OCI-LY7 (cell line): Measurements from ENCODE around the gene DMXL1. TPM values are rescaled to one million over a fixed set of nuclear protein-coding genes. Genes with fewer than 3 reads are reported as not detected.

ENCODE experiments used
- BruUV-seq: library from RNA; stranded (reverse); fragments of 400-500 nt; replicated peaks from 2 replicates; lab custom pipeline; 2021; lab: Mats Ljungman, UMichigan
- CTCF ChIA-PET: fragments of 300-600 bp; sonication (Branson Sonifier 250); formaldehyde crosslinking; loops from one replicate; lab custom pipeline; 2022; ENCODE audit warnings: antibody characterized with exemption; ENCODE audit not compliant: unreplicated experiment; lab: Charles Lee
- POLR2A ChIA-PET: fragments of 300-600 bp; sonication (Branson Sonifier 250); formaldehyde crosslinking; loops from one replicate; lab custom pipeline; 2022; ENCODE audit warnings: antibody characterized with exemption; lab: Charles Lee
- DNase-seq: peaks from one replicate; pipeline ENCODE4 v3.0.0-alpha.2; 2015; ENCODE audit warnings: low spot score
- H2AFZ ChIP-seq: fragments of 200-600 bp; sonication (generic), shearing (Covaris generic); 2 replicates; pipeline ENCODE4 v1.6.1; 2014; ENCODE audit warnings: mild to moderate bottlenecking, antibody characterized with exemption, low read length, moderate library complexity
- H3K27ac ChIP-seq: fragments of 200-600 bp; sonication (generic); 2 replicates; pipeline ENCODE4 v1.5.1; 2014; ENCODE audit warnings: mixed run types, low read depth, mild to moderate bottlenecking, moderate library complexity, low read length, inconsistent platforms; ENCODE audit not compliant: poor library complexity, severe bottlenecking
- H3K36me3 ChIP-seq: fragments of 200-600 bp; sonication (generic); 2 replicates; pipeline ENCODE4 v1.6.1; 2014; ENCODE audit warnings: mild to moderate bottlenecking, antibody characterized with exemption, low read length, moderate library complexity, mixed read lengths; ENCODE audit not compliant: insufficient read depth
- H3K4me1 ChIP-seq: fragments of 200-600 bp; sonication (generic); 2 replicates; pipeline ENCODE4 v1.5.1; 2014; ENCODE audit warnings: mild to moderate bottlenecking, low read length; ENCODE audit not compliant: insufficient read depth, poor library complexity, severe bottlenecking
- H3K4me2 ChIP-seq: fragments of 200-600 bp; sonication (generic); 2 replicates; pipeline ENCODE4 v1.6.1; 2014; ENCODE audit warnings: mild to moderate bottlenecking, low read length
- H3K4me3 ChIP-seq: fragments of 200-600 bp; sonication (generic); 2 replicates; pipeline ENCODE4 v1.5.1; 2014; ENCODE audit warnings: mild to moderate bottlenecking, low read depth, low read length; ENCODE audit not compliant: poor library complexity, severe bottlenecking
- H3K79me2 ChIP-seq: fragments of 200-600 bp; sonication (generic); 2 replicates; pipeline ENCODE4 v1.6.1; 2016; ENCODE audit warnings: low read depth, mild to moderate bottlenecking, low read length, moderate library complexity, mixed read lengths; ENCODE audit not compliant: insufficient read depth
- H3K9me2 ChIP-seq: fragments of 200-600 bp; sonication (generic); 2 replicates; pipeline ENCODE4 v1.6.1; 2016; ENCODE audit warnings: mild to moderate bottlenecking, low read length, mixed read lengths; ENCODE audit not compliant: insufficient read depth
- H3K9me3 ChIP-seq: fragments of 200-600 bp; sonication (generic); 2 replicates; pipeline ENCODE4 v1.6.1; 2014; ENCODE audit warnings: mild to moderate bottlenecking, mixed run types, low read length, mixed read lengths
- H4K20me1 ChIP-seq: fragments of 200-600 bp; sonication (generic); 2 replicates; pipeline ENCODE4 v1.6.1; 2014; ENCODE audit warnings: mild to moderate bottlenecking, antibody characterized with exemption, low read length, moderate library complexity, mixed read lengths; ENCODE audit not compliant: insufficient read depth
- EZH2phosphoT487 ChIP-seq: fragments of 200-600 bp; sonication (generic); IDR thresholded peaks from 2 replicates; pipeline ENCODE4 v1.6.1; 2018; ENCODE audit warnings: low read depth, borderline replicate concordance, mild to moderate bottlenecking, mixed run types, antibody characterized with exemption, low read length, moderate library complexity, mixed read lengths
- intact Hi-C: fragments of 100-400 bp; cut with micrococcal nuclease; formaldehyde crosslinking; loops from one replicate; pipeline ENCODE4 v1.10.0; 2022; ENCODE audit not compliant: unreplicated experiment
- total RNA-seq, 2 experiments: library from RNA; depleted of rRNA in 1 of 2; stranded (reverse); fragments of >200 nt in 1 of 2; shearing (Covaris generic) in 1 of 2; gene quantifications; 2 replicates each; pipeline ENCODE4 v1.2.3, GENCODE V29; 2014 to 2022
- TF ChIP-seq, protein P1 (sequence below): fragments of 200-600 bp; sonication (generic); conservative IDR thresholded peaks from 2 replicates; pipeline ENCODE4 v1.5.1; 2014; ENCODE audit warnings: mild to moderate bottlenecking, antibody characterized with exemption, low read length, moderate library complexity, mixed read lengths

Gene DMXL1
- total RNA-seq, 2 experiments from 2014 or later = 76.6 to 79.4 TPM

DNA sequence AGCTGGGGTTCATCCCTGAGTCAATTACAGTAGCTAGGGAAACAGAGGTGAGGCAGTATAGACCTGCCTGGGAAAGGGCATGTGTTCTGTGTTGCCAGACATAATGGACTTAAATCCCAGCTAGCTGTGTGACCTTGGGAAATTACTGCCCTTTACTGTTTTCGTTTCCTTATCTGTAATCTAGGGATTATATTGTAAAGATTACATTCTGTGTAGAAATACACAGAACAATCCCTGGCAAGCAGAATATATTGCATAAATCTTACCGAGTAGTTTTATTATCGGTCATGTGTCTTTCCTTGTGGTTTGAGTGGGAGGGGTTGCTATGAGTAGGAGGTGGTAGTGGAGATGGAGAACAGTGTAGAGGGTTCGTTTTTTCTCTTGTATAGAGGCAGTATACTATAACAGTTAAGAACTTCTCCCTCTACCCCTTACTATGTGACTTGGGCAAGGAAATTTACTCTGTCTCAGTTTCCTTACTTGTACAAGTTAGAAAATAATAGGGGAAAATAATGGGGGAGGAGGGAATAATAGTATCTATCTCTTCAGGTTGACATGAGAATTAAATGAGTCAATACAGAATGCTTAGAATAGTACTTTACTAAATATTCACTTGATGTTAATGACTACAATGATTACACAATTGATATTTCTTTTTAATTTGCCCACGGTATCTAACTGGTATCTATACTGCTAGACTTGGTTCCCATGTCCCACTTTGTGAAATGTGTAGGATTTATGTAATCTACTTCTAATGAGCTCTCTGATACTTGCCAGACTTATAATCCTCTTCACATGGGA is 7.1 kb upstream of the DMXL1 start:
- Histone ChIP-seq H3K4me3 (no peak overlapping the region), H3K9me3 (no peaks in the 10 kb centered on the region), H3K79me2 (no peaks in the 10 kb centered on the region), H3K36me3 (no peaks in the 10 kb centered on the region), H2AFZ (peak overlapping the region; percentile 45; the same call in 1 of the 2 replicates), H3K27ac (no peak overlapping the region), H3K4me1 (peaks cover 8% of the 10 kb centered on the region), H3K9me2 (no peaks in the 10 kb centered on the region), H4K20me1 (no peaks in the 10 kb centered on the region), H3K4me2 (no peak overlapping the region)
- DNase-seq = no peak
- no peak for TF ChIP-seq EZH2phosphoT487
- TF ChIP-seq, protein P1, sequence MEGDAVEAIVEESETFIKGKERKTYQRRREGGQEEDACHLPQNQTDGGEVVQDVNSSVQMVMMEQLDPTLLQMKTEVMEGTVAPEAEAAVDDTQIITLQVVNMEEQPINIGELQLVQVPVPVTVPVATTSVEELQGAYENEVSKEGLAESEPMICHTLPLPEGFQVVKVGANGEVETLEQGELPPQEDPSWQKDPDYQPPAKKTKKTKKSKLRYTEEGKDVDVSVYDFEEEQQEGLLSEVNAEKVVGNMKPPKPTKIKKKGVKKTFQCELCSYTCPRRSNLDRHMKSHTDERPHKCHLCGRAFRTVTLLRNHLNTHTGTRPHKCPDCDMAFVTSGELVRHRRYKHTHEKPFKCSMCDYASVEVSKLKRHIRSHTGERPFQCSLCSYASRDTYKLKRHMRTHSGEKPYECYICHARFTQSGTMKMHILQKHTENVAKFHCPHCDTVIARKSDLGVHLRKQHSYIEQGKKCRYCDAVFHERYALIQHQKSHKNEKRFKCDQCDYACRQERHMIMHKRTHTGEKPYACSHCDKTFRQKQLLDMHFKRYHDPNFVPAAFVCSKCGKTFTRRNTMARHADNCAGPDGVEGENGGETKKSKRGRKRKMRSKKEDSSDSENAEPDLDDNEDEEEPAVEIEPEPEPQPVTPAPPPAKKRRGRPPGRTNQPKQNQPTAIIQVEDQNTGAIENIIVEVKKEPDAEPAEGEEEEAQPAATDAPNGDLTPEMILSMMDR = no peak
- intact Hi-C loops = no loop called here
- no TSS peak for BruUV-seq
- ChIA-PET POLR2A (interaction anchor here (0.8 to 1.3 kb wide), 5 partner anchors 9 to 31 kb away, joined by 3 to 6 read pairs (median 4); no protein-coding TSS in a partner anchor), CTCF (no interaction called here)

DNA sequence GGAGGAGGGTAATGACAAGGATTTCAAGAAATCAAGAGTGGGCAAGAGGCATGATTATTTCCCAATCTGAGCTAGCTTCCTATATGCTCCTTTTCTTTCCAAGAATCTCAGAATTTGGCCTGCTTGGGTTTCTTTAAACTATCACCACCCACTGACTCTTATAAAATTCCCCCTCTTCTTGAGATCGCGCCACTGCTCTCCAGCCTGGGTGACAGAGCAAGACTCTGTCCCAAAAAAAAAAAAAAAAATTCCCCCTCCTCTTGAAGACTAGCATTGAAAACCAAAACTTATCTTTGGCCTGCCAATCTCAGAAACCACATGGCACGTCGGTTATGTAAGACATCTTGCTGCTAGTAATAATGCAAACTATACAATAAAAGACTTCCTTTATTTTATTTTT is 3.4 kb upstream of the DMXL1 start:
- no peaks in the 10 kb centered on the region for H3K9me2 ChIP-seq
- H3K79me2 ChIP-seq = peaks cover 18% of the 10 kb centered on the region
- H4K20me1 ChIP-seq = no peaks in the 10 kb centered on the region
- H3K36me3 ChIP-seq = no peaks in the 10 kb centered on the region
- no peaks in the 10 kb centered on the region for H3K9me3 ChIP-seq
- POLR2A ChIA-PET = no interaction called here
- CTCF ChIA-PET = no interaction called here
- peaks cover 15% of the 10 kb centered on the region for H3K4me1 ChIP-seq
- TF ChIP-seq, protein P1 = no peak
- no peak for TF ChIP-seq EZH2phosphoT487
- no TSS peak for BruUV-seq
- H3K4me2 ChIP-seq = no peak overlapping the region
- no peak overlapping the region for H3K4me3 ChIP-seq
- no peak overlapping the region for H3K27ac ChIP-seq
- DNase-seq = no peak
- intact Hi-C loops = no loop called here
- H2AFZ ChIP-seq = no peak overlapping the region

DNA sequence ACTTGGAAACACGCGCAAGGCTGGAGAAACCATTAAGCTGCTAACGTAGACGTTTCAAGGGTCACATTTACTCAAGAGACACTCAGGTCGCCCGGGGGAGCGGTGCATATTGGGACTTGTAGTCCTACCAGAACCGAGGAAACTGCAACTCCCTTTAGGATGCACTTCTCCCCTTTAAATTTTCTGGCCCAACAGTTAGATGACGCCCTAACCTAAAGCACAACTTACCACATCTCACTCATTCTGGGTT is 384 bp upstream of the DMXL1 start:
- Histone ChIP-seq H3K4me1 (peaks cover 24% of the 10 kb centered on the region), H3K9me3 (no peaks in the 10 kb centered on the region), H3K27ac (peak overlapping the region; percentile 84), H3K79me2 (peaks cover 48% of the 10 kb centered on the region), H3K4me2 (peak overlapping the region; percentile 91), H3K9me2 (no peaks in the 10 kb centered on the region), H3K36me3 (no peaks in the 10 kb centered on the region), H2AFZ (peak overlapping the region; percentile 98), H4K20me1 (no peaks in the 10 kb centered on the region), H3K4me3 (peak overlapping the region; percentile 79)
- no peak for DNase-seq
- CTCF ChIA-PET = interaction anchor here (1.3 kb wide), 1 partner anchor 38 kb away, joined by 7 read pairs; no protein-coding TSS in a partner anchor
- intact Hi-C loops = loop anchor here (1.0 to 2.0 kb wide), 4 partner anchors 39 to 382 kb away; partner anchors contain the start of gene HSD17B4
- no peak for TF ChIP-seq EZH2phosphoT487
- TF ChIP-seq, protein P1 = 0 out of 2 replicates have a peak, but pooled peaks have one; percentile 25
- POLR2A ChIA-PET = interaction anchor here (0.6 to 2.4 kb wide), 24 partner anchors 9 to 271 kb away, joined by 3 to 13 read pairs (median 4); no protein-coding TSS in a partner anchor
- no TSS peak for BruUV-seq
